Mesangial cell (primary cell): Measurements from ENCODE around the gene EIF3F. TPM values are rescaled to one million over a fixed set of nuclear protein-coding genes. Genes with fewer than 3 reads are reported as not detected.

Experiments
- total RNA-seq: library from RNA; depleted of rRNA; stranded (reverse); fragments of >200 nt; gene quantifications from 2 replicates; pipeline ENCODE4 v1.2.3, GENCODE V29; 2015

EIF3F gene, protein sequence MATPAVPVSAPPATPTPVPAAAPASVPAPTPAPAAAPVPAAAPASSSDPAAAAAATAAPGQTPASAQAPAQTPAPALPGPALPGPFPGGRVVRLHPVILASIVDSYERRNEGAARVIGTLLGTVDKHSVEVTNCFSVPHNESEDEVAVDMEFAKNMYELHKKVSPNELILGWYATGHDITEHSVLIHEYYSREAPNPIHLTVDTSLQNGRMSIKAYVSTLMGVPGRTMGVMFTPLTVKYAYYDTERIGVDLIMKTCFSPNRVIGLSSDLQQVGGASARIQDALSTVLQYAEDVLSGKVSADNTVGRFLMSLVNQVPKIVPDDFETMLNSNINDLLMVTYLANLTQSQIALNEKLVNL
- 465 and 777 TPM in 2 replicates for total RNA-seq

DNA sequence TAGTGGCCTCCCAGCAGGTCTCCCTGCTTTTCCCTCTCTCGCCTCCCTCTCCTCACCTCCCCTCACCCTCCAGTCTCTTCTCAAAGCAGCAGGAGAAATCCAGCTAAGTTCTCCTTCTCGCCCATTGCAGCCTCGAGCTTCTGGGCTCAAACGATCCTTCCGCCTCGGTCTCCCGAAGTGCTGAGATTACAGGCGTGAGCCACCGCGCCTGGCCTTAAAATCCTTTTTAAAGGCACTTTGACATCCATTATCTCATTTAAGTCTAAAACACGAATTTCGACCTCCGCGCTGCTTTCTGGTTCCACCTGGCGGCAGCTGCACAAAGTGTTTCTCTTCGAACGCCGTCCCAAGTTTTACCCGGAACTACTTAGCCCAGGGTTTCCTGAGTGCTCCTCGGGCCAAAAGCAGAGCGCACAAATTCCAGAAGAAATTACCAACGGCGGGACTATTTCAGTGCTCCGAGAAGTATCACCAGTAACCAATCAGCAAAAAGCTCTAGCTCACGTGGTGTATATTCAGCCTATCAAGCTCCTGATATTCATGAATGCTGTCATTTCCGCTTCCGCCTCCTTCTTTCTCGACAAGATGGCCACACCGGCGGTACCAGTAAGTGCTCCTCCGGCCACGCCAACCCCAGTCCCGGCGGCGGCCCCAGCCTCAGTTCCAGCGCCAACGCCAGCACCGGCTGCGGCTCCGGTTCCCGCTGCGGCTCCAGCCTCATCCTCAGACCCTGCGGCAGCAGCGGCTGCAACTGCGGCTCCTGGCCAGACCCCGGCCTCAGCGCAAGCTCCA is at the start of gene EIF3F:
Gene EIF3F (plus strand): TSS at position 570 of the 792 bp plus-strand sequence. CDS start 16 bp downstream, at position 586.

DNA sequence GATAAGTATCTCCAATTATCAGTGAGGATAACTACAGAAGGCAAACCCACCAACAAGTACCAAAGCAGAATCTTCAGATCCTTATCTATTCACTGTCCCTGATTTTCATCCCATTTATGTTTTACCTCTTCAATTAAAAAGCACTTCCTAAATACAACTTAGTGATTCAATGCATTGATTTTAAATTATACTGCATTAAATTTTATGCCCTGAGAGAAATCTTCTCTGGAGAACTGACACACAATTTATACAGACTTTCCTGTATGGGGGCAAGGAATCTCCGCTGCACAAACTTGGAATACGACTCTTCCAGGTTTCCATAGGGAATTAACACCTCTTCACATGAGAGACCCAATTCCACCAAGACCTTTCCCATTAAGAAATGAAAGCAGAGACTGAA is 45.5 kb upstream of the EIF3F start, which contains the start of gene OR10A3:
Gene OR10A3 (minus strand): TSS at position 101 of the 400 bp plus-strand sequence. CDS start 2,188 bp downstream, outside the sequence.

DNA sequence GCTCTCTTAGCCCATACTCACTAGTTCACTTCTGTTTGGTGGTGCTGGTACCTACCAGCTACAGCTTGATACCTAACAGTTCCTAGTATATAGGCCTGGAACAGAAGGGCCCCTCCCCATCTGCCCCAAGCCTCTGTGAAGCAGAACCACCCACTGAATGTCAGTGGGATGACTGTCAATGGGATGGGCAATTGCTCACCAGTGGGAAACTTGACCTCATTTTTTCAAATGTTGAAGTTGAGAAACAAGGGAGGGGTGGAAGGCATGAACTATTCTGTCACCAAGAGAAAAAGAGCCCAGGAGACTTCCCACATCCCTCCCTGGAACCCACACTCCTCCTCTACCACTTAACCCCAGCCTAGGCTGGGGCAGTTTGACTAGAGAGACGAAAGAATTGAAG is 21.8 kb upstream of the EIF3F start, which contains the start of gene NLRP10:
Gene NLRP10 (minus strand): TSS at position 62 of the 400 bp plus-strand sequence. CDS start 1,952 bp downstream, outside the sequence.

Other genes starting within 250 kb of the EIF3F start
- not detected in 2 replicates for gene OR5P2, start 190.4 kb upstream of the EIF3F start, total RNA-seq
- not detected in 2 replicates for gene OR5P3, start 156.5 kb upstream of the EIF3F start, total RNA-seq
- gene OR10A6, start 56.1 kb upstream of the EIF3F start, total RNA-seq, result not detected in 2 replicates
- not detected in 2 replicates for gene OR10A3, start 45.6 kb upstream of the EIF3F start, total RNA-seq
- under 0.01 TPM in 1 of 2 replicates, not detected in the other for gene NLRP10, start 21.9 kb upstream of the EIF3F start, total RNA-seq
- 3.7 and 4.3 TPM in 2 replicates for gene TUB, start 93.9 kb downstream of the EIF3F start, total RNA-seq
- 0.38 TPM in 1 of 2 replicates, not detected in the other for gene RIC3, start 181.7 kb downstream of the EIF3F start, total RNA-seq